Measurements from ENCODE around the gene SMAD4.

DNA sequence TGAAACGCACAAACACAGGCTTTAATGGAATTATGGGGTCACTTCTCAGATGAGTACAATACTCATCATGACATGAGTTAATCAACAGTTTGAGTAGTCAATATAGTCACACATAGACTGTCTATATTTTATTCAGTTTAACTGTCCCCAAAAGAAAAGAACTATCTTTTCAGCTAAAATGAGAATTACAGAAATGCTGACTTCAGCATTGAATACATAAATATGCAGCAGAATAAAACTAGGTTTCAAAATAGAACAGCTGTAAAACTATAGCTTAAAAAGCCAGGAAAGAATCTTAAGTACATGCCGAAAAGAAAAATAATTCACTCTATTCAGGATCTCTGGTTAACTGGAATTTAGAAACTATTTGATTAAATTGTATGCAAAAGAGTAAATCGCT lies 30.0 kb downstream of the SMAD4 start:
- no peak for TF ChIP-seq POLR2A (IDR thresholded peaks at IDR 0.05)
- TF ChIP-seq, protein P1, sequence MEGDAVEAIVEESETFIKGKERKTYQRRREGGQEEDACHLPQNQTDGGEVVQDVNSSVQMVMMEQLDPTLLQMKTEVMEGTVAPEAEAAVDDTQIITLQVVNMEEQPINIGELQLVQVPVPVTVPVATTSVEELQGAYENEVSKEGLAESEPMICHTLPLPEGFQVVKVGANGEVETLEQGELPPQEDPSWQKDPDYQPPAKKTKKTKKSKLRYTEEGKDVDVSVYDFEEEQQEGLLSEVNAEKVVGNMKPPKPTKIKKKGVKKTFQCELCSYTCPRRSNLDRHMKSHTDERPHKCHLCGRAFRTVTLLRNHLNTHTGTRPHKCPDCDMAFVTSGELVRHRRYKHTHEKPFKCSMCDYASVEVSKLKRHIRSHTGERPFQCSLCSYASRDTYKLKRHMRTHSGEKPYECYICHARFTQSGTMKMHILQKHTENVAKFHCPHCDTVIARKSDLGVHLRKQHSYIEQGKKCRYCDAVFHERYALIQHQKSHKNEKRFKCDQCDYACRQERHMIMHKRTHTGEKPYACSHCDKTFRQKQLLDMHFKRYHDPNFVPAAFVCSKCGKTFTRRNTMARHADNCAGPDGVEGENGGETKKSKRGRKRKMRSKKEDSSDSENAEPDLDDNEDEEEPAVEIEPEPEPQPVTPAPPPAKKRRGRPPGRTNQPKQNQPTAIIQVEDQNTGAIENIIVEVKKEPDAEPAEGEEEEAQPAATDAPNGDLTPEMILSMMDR (IDR thresholded peaks at IDR 0.05 in 8 of 11, conservative IDR thresholded peaks at IDR 0.05 in 3 of 11): no peak
- TF ChIP-seq POLR2AphosphoS5 (IDR thresholded peaks at IDR 0.05): no peak
